GM18508 (cell line): Measurements from ENCODE around the gene ZEB1.

Experiments
- ATAC-seq: cut with Tn5 transposase; IDR thresholded peaks from one replicate; pipeline ENCODE4 v1.9.1; 2021; ENCODE audit warnings: moderate number of reproducible peaks; ENCODE audit not compliant: insufficient read depth, unreplicated experiment

Gene ZEB1

GRCh38 chr10:31476088-31476487 is 157.1 kb downstream of the ZEB1 start:
- no peak for ATAC-seq

GRCh38 chr10:31477584-31477983 is 158.6 kb downstream of the ZEB1 start:
- ATAC-seq, result no peak

- no peak for ATAC-seq
These were observed 160.7 kb downstream of the ZEB1 start for GRCh38 chr10:31479752-31480151.

GRCh38 chr10:31483546-31483945 is 164.5 kb downstream of the ZEB1 start:
- ATAC-seq, result no peak

GRCh38 chr10:31484431-31485135 is 165.6 kb downstream of the ZEB1 start:
- no peak for ATAC-seq

GRCh38 chr10:31490858-31491504 is 172.0 kb downstream of the ZEB1 start:
- no peak for ATAC-seq

GRCh38 chr10:31507427-31507826 is 188.4 kb downstream of the ZEB1 start:
- no peak for ATAC-seq

GRCh38 chr10:31508234-31508633 is 189.2 kb downstream of the ZEB1 start:
- ATAC-seq, result no peak

- ATAC-seq, result no peak
These were observed 189.9 kb downstream of the ZEB1 start for GRCh38 chr10:31508882-31509281.

- no peak for ATAC-seq
These were observed 191.0 kb downstream of the ZEB1 start for GRCh38 chr10:31509989-31510388.

- ATAC-seq, result no peak
These were observed 196.1 kb downstream of the ZEB1 start for GRCh38 chr10:31515116-31515515.

- no peak for ATAC-seq
These were observed 196.9 kb downstream of the ZEB1 start for GRCh38 chr10:31515819-31516402.

GRCh38 chr10:31520986-31521831 is 202.2 kb downstream of the ZEB1 start:
- ATAC-seq, result no peak

- ATAC-seq, result no peak
These were observed 203.8 kb downstream of the ZEB1 start for GRCh38 chr10:31522820-31523219.

GRCh38 chr10:31524460-31524859 is 205.4 kb downstream of the ZEB1 start:
- no peak for ATAC-seq

- ATAC-seq, result no peak
These were observed 207.2 kb downstream of the ZEB1 start for GRCh38 chr10:31526178-31526577.

GRCh38 chr10:31526681-31527080 is 207.7 kb downstream of the ZEB1 start:
- no peak for ATAC-seq

GRCh38 chr10:31528831-31529230 is 209.8 kb downstream of the ZEB1 start:
- no peak for ATAC-seq

- ATAC-seq, result no peak
These were observed 217.3 kb downstream of the ZEB1 start for GRCh38 chr10:31536302-31536701.

GRCh38 chr10:31549896-31550295 is 230.9 kb downstream of the ZEB1 start:
- ATAC-seq, result no peak

- no peak for ATAC-seq
These were observed 235.5 kb downstream of the ZEB1 start for GRCh38 chr10:31554556-31554955.
